Peyer's patch (tissue), 4 donors: ENCODE measurements around the gene MND1. TPM values are rescaled to one million over a fixed set of nuclear protein-coding genes. Genes with fewer than 3 reads are reported as not detected.

Experiments used
- DNase-seq, 3 donors: peaks; one replicate each; pipeline ENCODE4 v3.0.0-alpha.2; 2017 to 2019
- H3K27ac ChIP-seq, 4 donors: fragments of 200-600 bp; sonication (generic); one replicate each; pipeline ENCODE4 v1.5.1; 2016 to 2019
- H3K27me3 ChIP-seq, 2 donors: fragments of 200-600 bp; sonication (generic); one replicate each; pipeline ENCODE4 v1.5.1; 2019
- H3K36me3 ChIP-seq, 3 donors: fragments of 200-600 bp; sonication (generic); one replicate each; pipeline ENCODE4 v1.5.1; 2016 to 2019
- H3K4me1 ChIP-seq, 4 donors: fragments of 200-600 bp; sonication (generic); one replicate each; pipeline ENCODE4 v1.5.1; 2016 to 2019
- H3K4me3 ChIP-seq, 4 donors: fragments of 200-600 bp; sonication (generic); 1 replicate in 3 of 4; 2 replicates in 1 of 4; pipeline ENCODE4 v1.5.1; 2016 to 2019; ENCODE audit warnings: mild to moderate bottlenecking in 1 of 4
- H3K9me3 ChIP-seq, 4 donors: fragments of 200-600 bp; sonication (generic); one replicate each; pipeline ENCODE4 v1.5.1; 2016 to 2019; ENCODE audit warnings: mild to moderate bottlenecking in 1 of 4
- POLR2A ChIP-seq, 2 donors: fragments of 450-650 bp; IDR thresholded peaks; one replicate each; pipeline ENCODE4 v1.5.1; 2017; ENCODE audit warnings: antibody characterized with exemption in 2 of 2, mild to moderate bottlenecking in 2 of 2, moderate library complexity in 2 of 2
- total RNA-seq, 4 donors: library from RNA; depleted of rRNA; stranded (reverse); fragments of >200 nt; gene quantifications; one replicate each; pipeline ENCODE4 v1.1.0, GENCODE V29; 2016
- TF ChIP-seq, protein P1 (sequence below), 6 experiments: fragments of 450-650 bp in 4 of 6; fragments of 200-600 bp in 2 of 6; sonication (generic) in 1 of 6; IDR thresholded peaks; one replicate each; pipeline ENCODE4 v1.5.1; 2017 to 2019; ENCODE audit warnings: antibody characterized with exemption in 6 of 6, mild to moderate bottlenecking in 3 of 6, moderate library complexity in 1 of 6

Gene MND1
- total RNA-seq, 4 donors from 2014 or later = 3.5 to 7.4 TPM; not detected in 2

DNA sequence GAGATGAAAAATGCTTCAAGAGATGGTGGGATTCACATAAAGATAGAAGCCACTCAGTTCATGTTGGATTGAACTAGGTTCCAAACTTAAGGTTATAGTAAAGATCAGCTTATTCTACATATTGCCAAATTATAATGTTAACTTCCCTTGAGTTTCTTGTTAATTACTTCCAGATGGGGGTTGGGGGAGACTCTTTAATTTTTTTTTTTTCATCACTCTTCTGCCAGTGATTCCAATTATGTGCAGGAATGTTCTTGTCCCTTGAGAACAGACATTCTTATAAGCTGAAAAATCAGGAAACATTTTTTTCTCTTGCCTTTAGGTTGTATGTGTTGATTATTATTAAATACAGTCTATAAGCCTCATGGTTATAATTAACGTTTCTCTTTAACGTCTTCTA, 30.0 kb downstream of the MND1 start:
- no peak for DNase-seq
- no peaks in the 10 kb centered on the region for H3K36me3 ChIP-seq
- no peak for TF ChIP-seq POLR2A (IDR thresholded peaks at IDR 0.05)
- TF ChIP-seq, protein P1, sequence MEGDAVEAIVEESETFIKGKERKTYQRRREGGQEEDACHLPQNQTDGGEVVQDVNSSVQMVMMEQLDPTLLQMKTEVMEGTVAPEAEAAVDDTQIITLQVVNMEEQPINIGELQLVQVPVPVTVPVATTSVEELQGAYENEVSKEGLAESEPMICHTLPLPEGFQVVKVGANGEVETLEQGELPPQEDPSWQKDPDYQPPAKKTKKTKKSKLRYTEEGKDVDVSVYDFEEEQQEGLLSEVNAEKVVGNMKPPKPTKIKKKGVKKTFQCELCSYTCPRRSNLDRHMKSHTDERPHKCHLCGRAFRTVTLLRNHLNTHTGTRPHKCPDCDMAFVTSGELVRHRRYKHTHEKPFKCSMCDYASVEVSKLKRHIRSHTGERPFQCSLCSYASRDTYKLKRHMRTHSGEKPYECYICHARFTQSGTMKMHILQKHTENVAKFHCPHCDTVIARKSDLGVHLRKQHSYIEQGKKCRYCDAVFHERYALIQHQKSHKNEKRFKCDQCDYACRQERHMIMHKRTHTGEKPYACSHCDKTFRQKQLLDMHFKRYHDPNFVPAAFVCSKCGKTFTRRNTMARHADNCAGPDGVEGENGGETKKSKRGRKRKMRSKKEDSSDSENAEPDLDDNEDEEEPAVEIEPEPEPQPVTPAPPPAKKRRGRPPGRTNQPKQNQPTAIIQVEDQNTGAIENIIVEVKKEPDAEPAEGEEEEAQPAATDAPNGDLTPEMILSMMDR (IDR thresholded peaks at IDR 0.05) = no peak

DNA sequence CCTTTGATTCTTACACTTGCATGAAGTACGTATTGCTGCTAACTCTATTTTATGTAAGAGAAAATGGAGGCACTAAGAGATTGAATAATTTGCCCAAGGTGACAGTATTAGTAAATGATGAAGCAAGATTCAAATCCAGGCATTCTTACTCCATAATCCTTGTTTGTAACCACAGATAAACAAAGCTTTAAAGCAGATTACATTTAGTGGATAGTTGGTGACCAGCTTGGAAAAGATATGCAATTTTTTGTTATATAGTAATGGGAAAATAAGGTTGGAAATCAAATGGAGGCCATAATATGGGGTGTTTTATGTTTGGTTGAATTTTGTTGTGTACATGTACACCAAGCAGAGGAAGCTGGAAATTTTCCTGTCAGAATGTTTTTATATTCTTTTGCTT, 30.8 kb downstream of the MND1 start:
- H3K27me3 ChIP-seq = no peaks in the 10 kb centered on the region
- no peak overlapping the region for H3K27ac ChIP-seq
- no peaks in the 10 kb centered on the region for H3K36me3 ChIP-seq
- DNase-seq = no peak
- H3K4me1 ChIP-seq = no peaks in the 10 kb centered on the region
- TF ChIP-seq, protein P1 (IDR thresholded peaks at IDR 0.05) = no peak
- TF ChIP-seq POLR2A (IDR thresholded peaks at IDR 0.05) = no peak
- H3K9me3 ChIP-seq = peaks cover 0 to 4% (median 0%) of the 10 kb centered on the region in 4 donors
- H3K4me3 ChIP-seq = no peak overlapping the region

More for the DNA sequence above, 30.0 kb downstream of the MND1 start:
- Histone ChIP-seq H3K27me3 (no peaks in the 10 kb centered on the region), H3K9me3 (peaks cover 0 to 4% (median 0%) of the 10 kb centered on the region in 4 donors), H3K27ac (no peak overlapping the region), H3K4me1 (no peaks in the 10 kb centered on the region), H3K4me3 (no peak overlapping the region)

DNA sequence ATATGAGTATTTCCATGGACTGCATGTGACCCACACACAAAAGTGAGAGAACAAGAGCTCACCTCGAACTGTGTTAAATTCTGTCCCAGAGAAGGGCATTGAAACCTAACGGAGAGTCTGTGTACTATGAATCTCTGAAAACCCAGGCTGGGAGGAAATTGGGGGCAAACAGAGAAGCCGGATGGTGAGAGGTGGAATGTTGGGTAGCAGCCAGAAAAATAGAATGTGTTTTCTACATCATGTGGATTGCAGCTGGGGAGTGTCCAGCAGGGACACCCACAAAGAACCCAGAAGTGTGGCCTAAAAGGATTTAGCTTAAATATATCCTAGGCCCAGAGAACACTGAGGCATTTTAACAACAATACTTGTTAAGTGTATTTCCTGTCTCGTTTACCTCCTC, 38.6 kb downstream of the MND1 start:
- TF ChIP-seq POLR2A (IDR thresholded peaks at IDR 0.05) = no peak
- TF ChIP-seq, protein P1 (IDR thresholded peaks at IDR 0.05) = no peak
- Histone ChIP-seq H3K36me3 (no peaks in the 10 kb centered on the region), H3K9me3 (no peaks in the 10 kb centered on the region), H3K4me3 (no peak overlapping the region), H3K4me1 (no peaks in the 10 kb centered on the region), H3K27ac (no peak overlapping the region), H3K27me3 (no peaks in the 10 kb centered on the region)
- DNase-seq = no peak

DNA sequence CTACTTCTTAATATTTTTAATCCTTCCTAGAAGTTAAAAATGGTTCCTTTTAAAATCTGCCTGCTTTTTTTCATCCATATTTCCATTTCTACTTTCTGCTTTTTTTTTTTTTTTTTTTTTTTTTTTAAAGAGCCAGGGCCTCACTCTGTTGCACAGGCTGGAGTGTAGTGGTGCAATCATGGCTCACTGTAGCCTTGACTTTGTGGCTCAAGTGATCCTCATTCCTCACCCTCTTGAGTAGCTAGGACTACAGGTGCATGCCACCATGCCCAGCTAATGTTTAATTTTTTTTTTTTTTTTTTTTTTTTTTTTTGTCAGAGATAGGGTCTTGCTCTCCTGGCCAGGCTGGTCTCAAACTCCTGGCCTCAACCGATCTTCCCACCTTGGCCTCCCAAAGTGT, 39.7 kb downstream of the MND1 start:
- no peak overlapping the region for H3K27ac ChIP-seq
- DNase-seq = no peak
- TF ChIP-seq, protein P1 (IDR thresholded peaks at IDR 0.05) = no peak
- no peak for TF ChIP-seq POLR2A (IDR thresholded peaks at IDR 0.05)

DNA sequence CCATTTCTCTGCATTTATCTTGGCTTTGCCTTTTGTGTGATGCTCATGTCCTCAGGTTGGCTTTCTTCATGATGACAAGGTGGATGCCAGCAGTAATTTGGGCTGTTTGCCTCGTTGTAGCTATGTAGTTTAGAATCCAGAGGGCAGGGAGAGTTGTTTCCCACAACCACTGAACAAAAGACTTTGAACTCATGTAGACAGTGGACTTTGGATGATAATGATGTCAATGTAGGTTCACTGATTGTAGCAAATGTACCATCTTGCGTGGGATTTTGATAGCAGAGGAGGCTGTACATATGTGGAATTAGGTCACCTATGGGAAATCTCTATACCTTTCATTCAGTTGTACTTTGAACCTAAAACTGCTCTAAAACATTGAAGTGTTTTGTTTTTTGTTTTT, 41.3 kb downstream of the MND1 start:
- H3K4me1 ChIP-seq = no peaks in the 10 kb centered on the region
- TF ChIP-seq POLR2A (IDR thresholded peaks at IDR 0.05) = no peak
- TF ChIP-seq, protein P1 (IDR thresholded peaks at IDR 0.05) = no peak
- no peak for DNase-seq
- H3K27me3 ChIP-seq = no peaks in the 10 kb centered on the region
- no peak overlapping the region for H3K4me3 ChIP-seq
- no peak overlapping the region for H3K27ac ChIP-seq
- H3K9me3 ChIP-seq = no peaks in the 10 kb centered on the region
- H3K36me3 ChIP-seq = no peaks in the 10 kb centered on the region

More for the DNA sequence above, 39.7 kb downstream of the MND1 start:
- H3K4me1 ChIP-seq = no peaks in the 10 kb centered on the region
- H3K36me3 ChIP-seq = no peaks in the 10 kb centered on the region
- no peak overlapping the region for H3K4me3 ChIP-seq
- no peaks in the 10 kb centered on the region for H3K9me3 ChIP-seq
- no peaks in the 10 kb centered on the region for H3K27me3 ChIP-seq

DNA sequence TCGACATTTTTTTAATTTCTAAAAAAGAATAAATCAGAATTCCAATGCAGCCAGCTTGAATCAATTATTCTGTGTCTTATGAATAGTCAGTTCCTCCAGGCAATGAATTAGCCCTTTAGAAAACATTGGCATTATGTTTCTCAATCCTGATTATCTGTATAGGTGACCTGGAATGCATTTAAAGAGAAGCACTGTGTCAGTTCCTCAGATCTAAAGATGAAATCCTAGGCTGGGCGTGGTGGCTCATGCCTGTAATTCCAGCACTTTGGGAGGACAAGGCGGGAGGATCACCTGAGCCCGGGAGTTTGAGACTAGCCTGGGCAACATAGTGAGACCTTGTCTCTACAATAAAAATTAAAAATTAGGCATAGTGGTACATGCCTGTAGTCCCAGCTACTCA, 43.5 kb downstream of the MND1 start:
- no peaks in the 10 kb centered on the region for H3K4me1 ChIP-seq
- H3K36me3 ChIP-seq = no peaks in the 10 kb centered on the region
- H3K27me3 ChIP-seq = no peaks in the 10 kb centered on the region
- DNase-seq = no peak
- H3K9me3 ChIP-seq = no peaks in the 10 kb centered on the region
- no peak for TF ChIP-seq POLR2A (IDR thresholded peaks at IDR 0.05)
- TF ChIP-seq, protein P1 (IDR thresholded peaks at IDR 0.05) = no peak
- no peak overlapping the region for H3K4me3 ChIP-seq
- H3K27ac ChIP-seq = no peak overlapping the region
